ENCODE measurements around the gene CDH4. TPM values are rescaled to one million over a fixed set of nuclear protein-coding genes. Genes with fewer than 3 reads are reported as not detected.

The CDH4 gene
- total RNA-seq, 1 experiment from 2014 or later: not detected

DNA sequence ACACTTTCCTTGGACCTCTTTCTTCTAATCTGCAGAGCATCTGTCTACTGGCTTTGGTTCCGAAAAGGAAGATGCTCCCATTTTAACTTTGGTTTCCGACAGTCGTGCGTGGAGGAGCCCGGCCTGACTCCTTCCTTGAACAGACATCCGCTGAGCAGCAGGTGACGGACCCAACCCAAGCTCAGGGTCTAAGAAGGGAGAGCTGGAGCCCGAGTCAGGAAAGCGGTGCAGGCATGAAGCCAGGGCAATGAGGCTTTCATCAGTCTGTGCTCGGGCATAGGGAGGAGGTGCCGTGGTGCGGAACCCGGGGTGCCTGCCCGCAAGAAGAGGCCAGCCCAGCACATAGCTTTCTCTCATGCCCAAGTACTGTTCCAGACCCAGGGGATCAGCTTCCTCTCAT, 109.4 kb downstream of the CDH4 start:
- intact Hi-C loops (cut with micrococcal nuclease; ENCODE audit: unreplicated experiment): no loop called here
- no peaks in the 10 kb centered on the region for H3K9me3 ChIP-seq (ENCODE audit: insufficient read depth, low read depth)
- BruUV-seq (replicated peaks): no TSS peak
- H2AFZ ChIP-seq: no peak overlapping the region
- H3K27me3 ChIP-seq (ENCODE audit: insufficient read depth, low read depth): peaks cover 98% of the 10 kb centered on the region
- H3K4me3 ChIP-seq: no peak overlapping the region
- no peaks in the 10 kb centered on the region for H3K9me2 ChIP-seq (ENCODE audit: insufficient read depth)
- no peaks in the 10 kb centered on the region for H3F3A ChIP-seq (ENCODE audit: insufficient read depth, low read depth)
- H3K36me3 ChIP-seq (ENCODE audit: low read depth): no peaks in the 10 kb centered on the region
- no peak for DNase-seq
- H4K20me1 ChIP-seq (ENCODE audit: insufficient read depth): no peaks in the 10 kb centered on the region
- no peak for TF ChIP-seq EZH2 (IDR thresholded peaks at IDR 0.05; ENCODE audit: low read depth)
- TF ChIP-seq, protein P1, sequence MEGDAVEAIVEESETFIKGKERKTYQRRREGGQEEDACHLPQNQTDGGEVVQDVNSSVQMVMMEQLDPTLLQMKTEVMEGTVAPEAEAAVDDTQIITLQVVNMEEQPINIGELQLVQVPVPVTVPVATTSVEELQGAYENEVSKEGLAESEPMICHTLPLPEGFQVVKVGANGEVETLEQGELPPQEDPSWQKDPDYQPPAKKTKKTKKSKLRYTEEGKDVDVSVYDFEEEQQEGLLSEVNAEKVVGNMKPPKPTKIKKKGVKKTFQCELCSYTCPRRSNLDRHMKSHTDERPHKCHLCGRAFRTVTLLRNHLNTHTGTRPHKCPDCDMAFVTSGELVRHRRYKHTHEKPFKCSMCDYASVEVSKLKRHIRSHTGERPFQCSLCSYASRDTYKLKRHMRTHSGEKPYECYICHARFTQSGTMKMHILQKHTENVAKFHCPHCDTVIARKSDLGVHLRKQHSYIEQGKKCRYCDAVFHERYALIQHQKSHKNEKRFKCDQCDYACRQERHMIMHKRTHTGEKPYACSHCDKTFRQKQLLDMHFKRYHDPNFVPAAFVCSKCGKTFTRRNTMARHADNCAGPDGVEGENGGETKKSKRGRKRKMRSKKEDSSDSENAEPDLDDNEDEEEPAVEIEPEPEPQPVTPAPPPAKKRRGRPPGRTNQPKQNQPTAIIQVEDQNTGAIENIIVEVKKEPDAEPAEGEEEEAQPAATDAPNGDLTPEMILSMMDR (conservative IDR thresholded peaks at IDR 0.05): no peak
- ChIA-PET POLR2A (ENCODE audit: unreplicated experiment) (no interaction called here), CTCF (no interaction called here)
- H3K4me2 ChIP-seq: no peak overlapping the region
- no peaks in the 10 kb centered on the region for H3K4me1 ChIP-seq (replicated peaks; ENCODE audit: insufficient read depth)
- no peak overlapping the region for H3K27ac ChIP-seq
- H3K79me2 ChIP-seq (ENCODE audit: low read depth): no peaks in the 10 kb centered on the region

DNA sequence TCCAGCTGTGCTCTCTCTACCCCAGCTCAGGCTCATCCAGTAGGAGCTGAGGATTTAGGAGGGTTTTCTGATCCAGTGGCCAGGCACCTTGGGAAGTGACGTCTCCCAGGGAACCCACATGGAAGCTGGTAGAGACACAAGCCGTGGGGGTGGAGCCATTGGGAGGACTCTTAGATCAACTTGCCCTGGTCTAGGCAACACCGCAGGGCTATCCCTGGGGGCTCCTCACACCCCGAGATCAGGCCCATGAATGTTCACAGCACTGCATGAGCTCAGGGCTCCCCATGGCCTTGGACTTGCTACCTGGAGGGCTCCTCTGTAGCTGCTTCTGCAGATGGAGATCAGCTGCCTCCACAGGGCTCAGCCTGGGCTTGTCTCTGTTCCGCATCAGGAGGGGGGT, 112.1 kb downstream of the CDH4 start:
- Histone ChIP-seq H3K4me1 (replicated peaks; ENCODE audit: insufficient read depth) (no peaks in the 10 kb centered on the region), H3K9me2 (ENCODE audit: insufficient read depth) (no peaks in the 10 kb centered on the region), H3K9me3 (ENCODE audit: insufficient read depth, low read depth) (no peaks in the 10 kb centered on the region), H4K20me1 (ENCODE audit: insufficient read depth) (no peaks in the 10 kb centered on the region), H3K27ac (no peak overlapping the region), H3K79me2 (ENCODE audit: low read depth) (no peaks in the 10 kb centered on the region), H3K4me3 (no peak overlapping the region), H3K27me3 (ENCODE audit: insufficient read depth, low read depth) (peaks cover 98% of the 10 kb centered on the region), H3F3A (ENCODE audit: insufficient read depth, low read depth) (no peaks in the 10 kb centered on the region), H2AFZ (no peak overlapping the region), H3K36me3 (ENCODE audit: low read depth) (no peaks in the 10 kb centered on the region), H3K4me2 (no peak overlapping the region)
- TF ChIP-seq, protein P1 (conservative IDR thresholded peaks at IDR 0.05): no peak
- TF ChIP-seq EZH2 (IDR thresholded peaks at IDR 0.05; ENCODE audit: low read depth): no peak
- no TSS peak for BruUV-seq (replicated peaks)
- intact Hi-C loops (cut with micrococcal nuclease; ENCODE audit: unreplicated experiment): no loop called here
- DNase-seq: no peak
- CTCF ChIA-PET: no interaction called here
- POLR2A ChIA-PET (ENCODE audit: unreplicated experiment): no interaction called here

DNA sequence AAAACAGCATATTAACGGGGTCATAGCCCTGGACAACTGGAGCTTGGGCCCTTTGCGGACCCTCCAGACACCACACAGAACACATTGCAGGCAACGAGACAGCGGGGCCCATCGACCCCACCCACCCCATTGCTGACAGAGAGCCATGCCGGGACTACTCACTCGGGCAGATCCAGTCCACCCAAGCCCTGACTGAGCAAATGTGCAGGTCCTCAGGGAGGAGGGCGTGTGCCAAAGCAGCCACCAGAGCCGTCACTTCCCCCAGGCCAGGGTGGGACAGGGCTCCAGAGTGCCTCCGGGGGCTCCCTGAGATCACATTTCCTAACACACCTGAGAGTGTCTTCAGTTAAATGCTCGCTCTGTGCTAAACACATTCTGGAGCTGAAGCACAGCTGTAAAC, 114.9 kb downstream of the CDH4 start:
- H4K20me1 ChIP-seq (ENCODE audit: insufficient read depth): no peaks in the 10 kb centered on the region
- no peak overlapping the region for H3K4me2 ChIP-seq
- no peak overlapping the region for H2AFZ ChIP-seq
- TF ChIP-seq EZH2 (IDR thresholded peaks at IDR 0.05; ENCODE audit: low read depth): no peak
- TF ChIP-seq, protein P1 (conservative IDR thresholded peaks at IDR 0.05): no peak
- H3K79me2 ChIP-seq (ENCODE audit: low read depth): no peaks in the 10 kb centered on the region
- no peak overlapping the region for H3K27ac ChIP-seq
- H3K9me2 ChIP-seq (ENCODE audit: insufficient read depth): no peaks in the 10 kb centered on the region
- POLR2A ChIA-PET (ENCODE audit: unreplicated experiment): no interaction called here
- no peaks in the 10 kb centered on the region for H3F3A ChIP-seq (ENCODE audit: insufficient read depth, low read depth)
- CTCF ChIA-PET: no interaction called here
- intact Hi-C loops (cut with micrococcal nuclease; ENCODE audit: unreplicated experiment): no loop called here
- BruUV-seq (replicated peaks): no TSS peak
- H3K4me3 ChIP-seq: no peak overlapping the region
- no peaks in the 10 kb centered on the region for H3K36me3 ChIP-seq (ENCODE audit: low read depth)
- H3K9me3 ChIP-seq (ENCODE audit: insufficient read depth, low read depth): no peaks in the 10 kb centered on the region
- peaks cover 97% of the 10 kb centered on the region for H3K27me3 ChIP-seq (ENCODE audit: insufficient read depth, low read depth)
- no peak for DNase-seq
- no peaks in the 10 kb centered on the region for H3K4me1 ChIP-seq (replicated peaks; ENCODE audit: insufficient read depth)
